HK-2 (cell line): ENCODE measurements around the gene IMMP2L.

ENCODE experiments used
- DNase-seq: peaks from one replicate; pipeline ENCODE4 v3.0.0-alpha.2; 2018; ENCODE audit not compliant: unreplicated experiment

The IMMP2L gene

DNA sequence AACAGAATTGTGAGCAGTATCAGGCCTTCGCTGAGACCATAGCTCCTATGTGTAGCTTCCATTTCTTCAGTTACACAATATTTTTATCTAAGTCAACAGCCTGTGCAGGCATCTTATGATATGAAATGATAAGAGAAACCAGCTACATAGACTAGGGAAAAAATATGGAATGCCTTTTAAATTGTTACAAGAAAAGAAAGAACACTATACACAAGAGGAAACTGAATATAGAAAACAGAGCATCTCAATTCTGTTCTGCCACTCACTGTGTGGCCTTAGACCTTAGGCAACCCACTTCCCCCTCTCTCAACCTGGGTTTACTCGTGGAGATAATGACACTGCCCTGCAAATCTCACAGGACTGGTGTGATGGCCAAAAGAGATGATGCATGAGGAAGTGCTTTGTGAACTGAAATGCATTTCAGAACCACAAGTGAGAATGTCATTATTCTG, 338.5 kb downstream of the IMMP2L start:
- no peak for DNase-seq

DNA sequence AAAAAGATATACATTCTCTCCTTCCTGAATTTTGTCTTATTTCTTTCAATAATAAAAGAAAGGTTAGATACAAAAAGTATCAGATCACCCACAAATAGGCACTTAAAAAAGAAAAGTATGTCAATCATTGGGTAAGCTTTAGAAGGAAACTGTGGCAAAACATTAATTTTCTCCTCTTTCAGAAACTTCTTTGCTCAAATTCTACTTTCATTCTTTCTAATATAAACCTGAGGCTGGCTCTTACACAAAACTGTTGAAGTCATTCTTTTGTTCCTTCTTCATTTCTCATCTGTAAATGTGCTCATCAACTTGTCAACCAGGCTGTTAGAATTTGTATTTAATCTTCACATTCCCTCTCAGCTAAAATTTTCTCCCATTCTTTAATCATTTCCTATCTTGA, 346.7 kb downstream of the IMMP2L start:
- no peak for DNase-seq

DNA sequence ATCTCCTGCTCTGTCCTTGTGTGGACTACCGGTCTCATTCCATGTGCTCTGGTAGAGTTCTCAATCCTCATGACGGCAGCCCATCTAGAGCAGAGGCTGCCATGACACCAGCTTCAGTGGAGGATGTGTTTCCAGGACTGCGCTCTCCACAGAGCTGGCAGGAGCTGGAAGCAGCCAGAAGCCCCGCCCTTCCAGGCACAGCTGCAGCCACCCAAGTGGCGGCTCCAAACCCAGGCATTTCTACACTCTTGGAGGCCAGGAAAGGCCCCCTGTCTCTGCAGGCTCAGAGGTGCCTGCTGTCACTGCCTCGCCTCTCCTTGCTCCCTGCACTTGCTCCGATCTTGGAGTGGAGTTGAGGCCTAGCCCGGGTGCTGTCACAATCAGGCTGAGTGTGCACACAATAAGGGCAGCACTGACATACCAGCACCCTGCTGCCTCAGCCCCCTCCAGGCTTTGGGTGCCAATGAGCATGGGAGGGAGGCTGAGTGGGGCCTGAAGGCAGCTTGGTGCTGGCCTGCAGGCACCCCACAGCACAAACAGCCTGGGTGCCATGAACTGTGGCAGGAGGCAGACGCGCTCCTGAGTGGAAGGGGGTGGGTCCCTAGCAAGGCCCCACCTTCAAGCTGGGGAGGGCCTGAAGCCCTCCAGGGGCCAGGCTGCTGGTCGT, 349.3 kb downstream of the IMMP2L start:
- no peak for DNase-seq

DNA sequence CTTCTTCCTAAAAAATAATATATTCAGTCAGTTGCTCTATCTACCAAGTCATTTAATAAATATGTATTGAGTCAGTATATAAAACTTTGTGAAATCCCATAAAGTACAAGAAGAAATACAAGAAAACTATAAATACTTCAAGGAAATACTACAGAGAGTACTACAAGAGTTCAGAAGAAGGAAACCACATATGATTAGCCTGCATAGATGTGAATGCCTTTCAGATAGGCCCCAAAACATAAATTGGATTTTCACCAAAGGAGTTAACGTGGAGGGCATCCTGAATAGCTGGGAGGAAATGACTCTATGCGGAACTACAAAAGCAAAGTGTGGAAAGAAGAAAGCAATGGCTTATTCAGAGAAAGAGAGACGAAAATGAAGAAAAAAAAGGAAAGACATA, 351.3 kb downstream of the IMMP2L start:
- no peak for DNase-seq

DNA sequence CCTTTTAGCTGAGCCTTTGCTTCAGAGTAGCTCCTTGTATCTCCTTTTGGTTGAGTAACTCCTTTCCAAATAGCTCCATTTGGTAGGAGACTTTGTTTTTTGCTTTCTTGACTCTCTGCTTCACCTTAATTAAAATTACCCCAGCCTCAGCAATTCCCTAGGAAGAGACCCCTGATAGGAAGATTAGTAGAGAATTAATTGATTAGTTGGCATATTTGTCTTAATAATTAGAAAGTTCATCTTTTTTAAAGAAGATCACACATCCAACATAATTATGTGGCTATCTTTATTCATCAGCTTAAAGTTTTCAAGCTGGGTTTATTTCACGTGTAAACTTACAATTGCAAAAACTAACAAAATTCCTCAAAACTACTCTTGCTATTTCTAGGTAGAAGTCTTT, 352.2 kb downstream of the IMMP2L start:
- DNase-seq, result no peak

DNA sequence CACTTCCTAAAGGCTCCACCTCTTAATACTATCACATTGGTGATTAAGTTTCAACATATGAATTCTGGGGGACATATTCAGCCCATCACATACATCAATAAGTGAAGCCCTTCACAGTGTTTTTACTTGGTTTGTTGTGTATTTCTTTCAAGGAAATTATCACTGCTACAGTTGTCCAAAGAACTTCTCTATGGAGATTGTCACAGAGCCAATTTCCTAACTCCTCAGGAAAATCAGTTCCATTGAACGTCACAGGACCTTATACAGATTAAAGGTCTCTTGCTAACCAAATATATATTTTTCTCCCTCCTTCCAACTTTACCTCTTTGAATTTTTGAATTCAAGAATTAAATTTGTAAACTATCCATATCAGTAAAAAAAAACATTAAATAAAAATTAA, 357.0 kb downstream of the IMMP2L start:
- no peak for DNase-seq

DNA sequence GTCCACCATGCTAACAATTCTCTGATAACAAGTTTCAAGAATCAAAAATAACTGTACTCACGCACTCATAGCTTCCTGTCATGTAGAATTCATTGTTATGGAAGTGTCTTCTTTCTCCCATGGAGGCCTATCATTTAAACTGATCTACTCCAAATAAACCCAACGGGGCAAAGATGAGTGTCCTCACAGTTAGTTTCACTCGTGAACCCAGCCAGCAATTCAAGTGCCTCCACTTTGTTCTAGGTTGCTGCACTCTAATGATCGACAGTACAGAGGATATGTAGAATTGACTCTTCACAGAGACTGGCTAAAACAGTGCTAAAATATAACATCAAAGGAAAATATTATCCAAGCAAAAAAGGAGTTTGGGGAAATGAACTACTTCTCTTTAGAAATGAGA, 360.0 kb downstream of the IMMP2L start:
- DNase-seq, result no peak

DNA sequence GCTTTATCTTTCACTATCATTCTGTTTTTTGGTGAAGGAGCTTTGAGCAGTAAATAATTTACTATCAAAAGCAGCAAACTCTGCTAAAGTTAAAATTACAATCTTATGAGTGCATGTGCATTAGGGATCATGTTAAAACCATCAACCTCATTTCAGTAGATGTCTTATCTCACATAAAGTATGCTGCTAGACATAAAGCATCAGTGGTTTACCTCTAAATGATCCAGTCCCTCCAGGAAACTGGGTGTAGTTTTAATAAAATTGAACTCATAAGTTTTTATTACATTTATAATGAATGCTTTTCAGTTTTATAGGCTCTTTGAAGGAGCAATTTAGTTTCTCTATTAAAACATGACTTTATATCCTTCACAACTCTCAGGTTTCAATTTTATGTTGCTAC, 362.6 kb downstream of the IMMP2L start:
- DNase-seq, result no peak

DNA sequence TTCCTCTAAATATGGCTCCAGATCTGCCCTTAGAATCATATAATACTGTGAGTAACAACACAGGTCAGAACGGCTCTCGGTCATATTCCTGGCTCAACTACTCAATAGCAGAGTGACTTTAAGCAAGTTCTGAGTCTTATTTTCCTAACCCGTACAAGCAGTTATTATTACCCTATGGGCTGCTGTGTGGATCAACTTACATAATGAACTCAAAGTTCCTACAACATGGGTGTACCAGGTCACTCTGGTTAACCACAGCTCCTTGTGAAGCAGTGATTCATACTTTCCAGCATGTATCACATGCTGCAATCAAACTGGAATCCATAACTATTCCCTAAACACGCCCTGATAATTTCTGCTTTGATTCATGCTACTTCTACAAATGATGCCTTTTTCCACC, 364.0 kb downstream of the IMMP2L start:
- peak; percentile 28 for DNase-seq

DNA sequence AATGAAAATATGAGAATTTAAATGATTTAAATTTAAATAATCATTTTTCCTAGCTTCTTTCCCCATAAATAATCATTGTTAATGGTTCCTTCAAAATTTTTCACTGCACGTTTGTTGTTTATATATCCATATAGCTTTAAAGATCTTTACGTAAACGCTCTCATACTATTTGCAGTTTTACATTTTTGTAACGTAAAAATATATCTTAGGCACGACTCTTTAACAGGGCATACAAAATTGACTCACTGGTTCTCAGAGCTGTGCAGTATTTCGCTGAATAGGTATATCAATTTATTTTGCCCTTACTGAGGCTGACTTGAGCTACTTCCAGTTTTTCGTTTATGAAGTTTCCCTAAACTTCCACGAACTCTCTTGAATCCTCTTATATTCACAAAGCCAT, 365.6 kb downstream of the IMMP2L start:
- DNase-seq, result no peak

DNA sequence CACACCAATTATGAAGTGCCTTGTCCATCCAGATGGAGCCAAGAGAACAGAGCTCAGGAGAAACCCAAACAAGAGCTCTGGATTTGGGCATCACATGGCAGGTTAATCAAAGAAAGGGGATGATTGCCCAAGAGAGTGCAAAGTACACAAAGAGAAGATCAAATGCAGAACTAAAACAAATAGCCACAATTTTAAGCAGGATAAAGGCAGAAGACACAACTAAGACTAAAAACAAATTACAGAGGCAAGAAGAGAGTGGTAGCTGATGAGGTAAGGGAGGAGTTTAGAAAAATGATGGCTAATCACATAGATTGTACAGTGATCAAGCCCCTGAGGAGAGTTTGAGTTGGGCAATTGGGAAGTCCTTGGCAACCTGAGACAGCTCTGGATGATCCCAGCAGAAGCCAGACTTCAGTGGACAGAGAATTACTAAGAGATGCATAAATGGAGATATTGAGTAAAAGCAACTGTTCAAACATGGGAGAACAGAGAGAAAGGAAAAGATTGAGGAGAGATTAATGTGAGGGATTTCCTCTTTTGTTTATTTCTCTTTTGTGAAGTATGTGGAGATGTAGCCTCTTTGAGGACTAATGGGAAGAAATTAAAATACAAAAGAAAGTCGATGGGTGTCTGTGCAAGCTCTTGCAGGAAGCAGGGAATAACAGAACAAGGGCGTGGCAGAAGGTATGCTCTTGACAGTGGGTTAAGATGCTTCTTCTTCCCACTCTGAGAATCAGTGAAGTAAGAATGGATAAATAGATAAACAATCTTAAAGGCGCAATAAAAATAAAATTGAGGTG, 369.5 kb downstream of the IMMP2L start:
- no peak for DNase-seq

DNA sequence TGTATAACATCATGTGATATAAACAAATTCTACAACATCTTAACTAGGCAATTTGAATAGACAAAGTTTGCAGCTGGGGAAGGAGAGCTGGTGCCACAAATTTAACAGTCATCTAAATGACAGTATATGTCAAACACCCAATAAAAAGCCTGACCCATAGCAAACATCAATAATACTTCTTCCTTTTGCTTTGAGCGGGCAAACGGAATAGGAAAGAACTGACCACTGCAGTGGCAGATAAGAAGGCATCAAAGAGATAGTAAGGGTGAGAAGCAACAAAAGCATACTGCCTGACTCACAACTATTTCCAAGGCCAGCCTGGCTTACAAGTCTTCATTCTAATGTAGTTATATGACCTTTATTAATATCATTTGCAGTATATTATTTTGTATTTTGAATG, 371.5 kb downstream of the IMMP2L start:
- DNase-seq, result no peak

DNA sequence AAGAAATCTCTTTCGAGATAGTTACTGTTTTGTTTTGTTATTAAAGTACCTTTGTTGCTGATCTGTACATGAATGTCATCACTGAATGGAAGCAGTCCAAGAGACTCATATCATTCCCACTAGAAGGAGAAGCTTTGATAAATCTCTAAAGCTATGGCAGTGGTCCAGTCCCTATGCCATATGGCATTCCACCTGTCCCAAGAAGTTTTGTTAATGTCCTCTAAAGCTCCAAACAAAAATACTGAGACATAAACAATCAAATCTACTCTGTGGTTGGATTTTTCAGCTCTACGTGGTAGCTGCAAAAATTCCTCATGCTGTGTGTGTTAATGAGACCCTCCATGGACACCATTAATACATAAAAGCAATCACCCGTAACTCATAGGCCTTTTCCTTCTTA, 377.3 kb downstream of the IMMP2L start:
- no peak for DNase-seq

DNA sequence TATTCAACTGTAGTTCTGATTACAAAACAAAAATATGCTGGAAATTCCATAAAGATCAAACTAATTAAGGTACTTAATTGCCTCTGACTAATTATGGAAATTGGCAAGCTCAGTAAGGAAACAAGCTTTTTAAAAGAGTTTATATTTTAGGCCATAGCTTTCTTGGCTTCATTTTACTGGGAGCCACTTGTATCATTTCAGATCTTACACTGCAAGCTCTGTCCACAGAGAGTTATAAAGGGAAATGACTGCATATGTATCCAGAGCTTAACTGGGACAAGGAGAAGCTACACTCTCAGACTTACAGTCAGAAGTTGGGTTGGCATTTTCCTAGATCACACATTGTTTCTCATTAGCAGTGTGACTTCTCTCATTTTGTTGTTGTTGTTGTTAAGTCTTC, 379.0 kb downstream of the IMMP2L start:
- DNase-seq, result no peak

DNA sequence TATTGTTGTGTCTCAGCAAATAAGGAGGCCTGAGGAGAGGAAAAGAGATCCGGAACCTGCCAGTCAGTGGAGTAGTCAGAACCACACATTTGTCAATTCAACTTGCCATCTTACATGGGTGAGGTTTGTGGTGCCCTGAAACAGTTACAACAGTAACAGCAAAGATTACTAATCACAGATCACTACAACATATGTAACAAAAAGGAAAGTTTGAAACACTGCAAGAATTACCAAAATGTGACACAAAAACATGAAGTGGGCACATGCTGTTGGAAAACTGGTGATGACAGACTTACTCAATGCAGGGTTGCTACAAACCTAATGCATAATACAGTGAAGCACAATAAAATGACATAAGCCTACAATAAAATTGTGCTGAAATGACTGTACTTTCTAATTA, 382.0 kb downstream of the IMMP2L start:
- no peak for DNase-seq

DNA sequence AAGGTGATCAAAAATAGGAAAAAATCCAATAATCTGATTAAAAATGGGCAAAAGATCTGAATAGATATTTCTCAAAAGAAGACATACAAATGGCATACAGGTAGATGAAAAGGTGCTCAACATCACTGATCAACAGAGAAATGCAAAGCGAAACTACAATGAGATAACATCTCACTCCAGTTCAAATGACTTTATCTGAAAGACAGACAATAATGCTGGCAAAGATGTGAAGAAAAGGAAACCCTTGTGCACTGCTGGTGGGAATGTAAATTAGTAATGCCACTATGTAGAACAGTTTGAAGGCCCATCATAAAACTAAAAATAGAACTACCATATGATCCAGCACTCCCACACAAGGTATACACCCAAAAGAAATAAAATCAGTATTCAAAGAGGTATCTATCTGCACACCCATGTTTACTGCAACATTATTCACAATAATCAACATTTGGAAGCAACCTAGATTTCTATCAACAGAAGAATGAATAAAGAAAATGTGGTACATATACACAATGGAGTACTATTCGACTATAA, 386.3 kb downstream of the IMMP2L start:
- no peak for DNase-seq

DNA sequence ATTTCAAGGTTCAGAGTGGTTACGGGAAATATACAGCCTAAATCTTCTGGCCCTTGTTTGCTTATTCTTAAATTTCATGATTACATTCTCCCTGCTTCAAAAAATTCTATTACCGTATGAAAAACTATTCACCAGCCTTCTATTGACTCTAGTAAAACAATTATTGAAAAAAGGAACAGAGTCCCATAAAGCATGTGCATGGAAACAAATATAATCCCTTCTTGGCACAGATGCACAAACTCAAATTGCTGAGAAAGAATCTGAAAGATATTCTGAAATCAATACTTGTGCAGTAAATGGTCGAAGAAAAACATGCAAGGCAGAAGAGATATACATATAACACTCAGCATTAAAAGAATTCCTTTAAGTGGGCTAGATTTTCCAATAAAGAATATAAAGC, 387.8 kb downstream of the IMMP2L start:
- no peak for DNase-seq

DNA sequence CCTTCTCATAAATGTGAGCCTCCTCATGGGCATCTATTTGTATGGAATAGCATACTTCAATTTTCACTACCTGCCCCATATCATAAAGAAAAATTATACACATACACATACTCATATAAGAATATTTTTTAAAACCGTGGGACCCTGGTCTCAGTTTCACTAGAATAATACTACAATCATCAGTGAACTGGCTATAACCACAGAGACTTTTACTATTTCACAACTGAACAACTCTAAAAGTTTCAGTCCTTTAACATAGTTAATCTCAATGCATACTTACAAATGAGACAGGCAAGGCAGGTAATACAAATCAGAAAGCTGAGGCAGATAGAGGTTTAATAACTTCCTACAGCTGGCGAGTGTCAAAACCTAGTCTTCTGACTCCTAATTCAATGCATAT, 388.3 kb downstream of the IMMP2L start:
- no peak for DNase-seq

DNA sequence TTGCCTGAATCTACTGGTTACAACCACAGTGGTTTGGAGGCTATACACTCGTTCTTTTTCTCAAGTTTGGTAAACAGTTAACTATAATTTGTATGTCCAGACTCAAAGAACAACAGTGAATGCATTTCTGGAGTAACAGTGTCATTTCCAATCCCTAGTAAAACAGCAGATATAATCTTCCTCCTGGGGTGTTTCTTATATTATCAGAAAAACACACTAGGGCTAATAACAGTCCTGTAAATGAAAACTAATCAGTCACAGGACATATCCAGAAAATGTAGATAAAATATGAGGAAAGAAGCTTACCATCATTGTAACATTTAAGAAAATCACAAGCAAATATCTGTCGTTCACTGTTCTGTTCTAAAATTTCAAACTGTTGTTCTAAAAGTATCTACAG, 388.8 kb downstream of the IMMP2L start:
- DNase-seq, result no peak

DNA sequence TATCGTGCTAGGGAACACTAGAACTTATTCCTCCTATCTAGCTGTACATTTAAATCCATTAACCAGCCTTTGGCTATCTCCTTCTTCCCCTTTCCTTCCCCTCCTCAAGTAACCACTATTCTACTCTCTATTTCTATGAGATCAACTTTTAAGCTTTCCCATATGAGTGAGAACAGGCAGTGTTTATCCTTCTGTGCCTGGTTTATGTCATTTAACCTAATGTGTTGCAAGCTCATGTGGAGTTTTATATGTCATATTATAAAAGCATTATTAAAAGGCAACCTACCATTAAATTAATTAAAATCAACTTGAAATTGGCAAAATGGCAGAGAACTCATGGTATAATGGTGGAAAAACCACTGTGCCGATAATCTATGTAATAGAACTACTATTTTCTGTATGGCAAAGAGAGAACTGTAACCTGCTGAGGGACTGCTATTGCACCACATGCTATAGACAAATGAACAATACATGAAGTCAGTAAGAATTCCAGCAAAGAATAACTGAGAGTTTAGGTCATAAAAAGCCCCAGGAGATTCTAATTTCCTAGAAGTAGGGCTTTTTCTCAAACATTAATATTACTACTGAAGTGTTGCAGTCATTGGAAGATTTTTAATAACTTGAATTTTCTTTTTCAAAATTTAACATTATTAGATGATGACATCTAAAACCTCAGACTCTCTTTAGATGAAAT, 389.6 kb downstream of the IMMP2L start:
- DNase-seq, result no peak

DNA sequence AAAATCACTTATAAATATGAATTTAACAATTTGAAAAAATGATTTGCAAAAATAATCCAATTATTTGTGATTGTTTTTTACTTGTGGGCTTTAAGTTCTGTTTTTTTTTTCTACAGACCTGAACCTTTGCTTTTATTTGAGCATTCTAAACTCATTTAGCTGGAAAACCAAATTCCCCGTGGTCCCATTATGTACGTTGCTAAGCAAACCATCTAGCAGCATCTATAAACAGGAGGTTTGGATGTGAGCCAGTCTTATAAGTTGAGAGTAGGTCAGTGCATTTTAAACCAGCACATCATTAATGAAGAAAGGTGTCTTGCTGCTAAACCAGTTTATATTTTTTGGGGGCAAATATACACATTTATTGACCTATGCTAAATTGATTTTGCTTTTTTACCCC, 394.1 kb downstream of the IMMP2L start:
- no peak for DNase-seq

DNA sequence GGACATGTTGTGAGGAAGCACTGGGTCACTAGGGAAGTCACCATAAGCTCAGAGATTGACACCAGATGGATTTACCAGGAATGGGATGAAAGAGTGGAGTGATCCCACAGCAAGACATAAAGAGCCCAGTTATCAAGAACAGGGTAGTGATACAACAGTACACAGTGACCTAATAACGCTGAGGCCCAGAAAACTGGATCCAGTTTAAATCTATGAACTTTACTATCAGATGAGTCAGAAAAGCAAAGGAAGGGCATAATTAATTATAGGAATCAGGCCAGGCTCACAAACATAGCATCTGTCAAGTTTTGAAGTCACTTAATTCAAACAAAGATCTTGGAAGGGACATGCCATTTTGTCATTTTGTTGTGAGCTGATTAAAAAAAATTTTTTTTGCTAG, 397.9 kb downstream of the IMMP2L start:
- DNase-seq, result no peak

DNA sequence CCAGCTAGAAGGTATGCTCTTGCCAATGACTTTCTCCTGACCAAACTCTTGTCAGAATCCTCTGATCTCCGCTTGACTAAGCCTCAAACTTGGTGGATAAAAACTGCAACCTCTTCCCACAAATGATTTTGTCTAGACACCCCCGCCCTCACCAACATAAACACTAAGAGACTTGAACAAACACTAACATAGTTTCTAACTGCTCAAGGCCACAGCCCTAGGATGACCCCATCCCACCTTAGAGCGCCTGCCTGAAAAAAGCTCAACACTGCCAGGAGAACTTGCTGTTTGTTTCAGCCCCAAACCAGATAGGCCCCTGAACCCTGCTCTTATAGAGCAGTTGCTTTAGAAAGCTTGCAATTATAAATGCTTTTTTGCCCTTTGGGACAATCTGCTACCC, 399.6 kb downstream of the IMMP2L start:
- DNase-seq, result no peak
